CD14-positive monocyte (primary cell): ENCODE data around the gene LPIN1. TPM values are rescaled to one million over a fixed set of nuclear protein-coding genes. Genes with fewer than 3 reads are reported as not detected.
"Not testable (repeated sequence)": the region's sequence is repeated elsewhere in the genome, so short reads cannot be mapped to it uniquely, and the experiment has no call there.

Experiments
- DNase-seq, 3 donors: peaks; one replicate each; pipeline ENCODE4 v3.0.0-alpha.2; 2011 to 2022
- H2AFZ ChIP-seq: 2 replicates; pipeline ENCODE4 v1.6.0; 2012; ENCODE audit warnings: mild to moderate bottlenecking, low read depth, low read length, inconsistent platforms; ENCODE audit not compliant: insufficient read depth, poor library complexity, severe bottlenecking
- H3K27ac ChIP-seq, 2 donors: 1 replicate in 1 of 2; 2 replicates in 1 of 2; pipeline ENCODE4 v1.5.1; 2012 to 2013; ENCODE audit warnings: low read length in 2 of 2, control low read depth in 1 of 2, inconsistent platforms in 1 of 2, low read depth in 1 of 2, mild to moderate bottlenecking in 1 of 2
- H3K27me3 ChIP-seq, 2 donors: one replicate each; pipeline versions ENCODE4 v1.6.0 to v1.6.1; 2011 to 2013; ENCODE audit warnings: low read length in 2 of 2; ENCODE audit not compliant: control insufficient read depth in 2 of 2, insufficient read depth in 2 of 2
- H3K36me3 ChIP-seq, 2 donors: replicated peaks in 1 of 2; 1 replicate in 1 of 2; 2 replicates in 1 of 2; pipeline versions ENCODE4 v1.5.1 to v1.6.1; 2012 to 2013; ENCODE audit warnings: low read length in 2 of 2, control low read depth in 1 of 2, inconsistent platforms in 1 of 2, mild to moderate bottlenecking in 1 of 2; ENCODE audit not compliant: insufficient read depth in 2 of 2, control insufficient read depth in 1 of 2
- H3K4me1 ChIP-seq, 2 donors: 1 replicate in 1 of 2; 2 replicates in 1 of 2; pipeline versions ENCODE4 v1.5.1 to v1.6.1; 2012 to 2013; ENCODE audit warnings: low read length in 2 of 2, control low read depth in 1 of 2, inconsistent platforms in 1 of 2, mild to moderate bottlenecking in 1 of 2, moderate library complexity in 1 of 2; ENCODE audit not compliant: insufficient read depth in 2 of 2, control insufficient read depth in 1 of 2
- H3K4me2 ChIP-seq: replicated peaks from 2 replicates; pipeline ENCODE3; 2012; ENCODE audit warnings: low read length, moderate library complexity, mild to moderate bottlenecking; ENCODE audit not compliant: poor library complexity, severe bottlenecking; ENCODE audit errors: extremely low read depth
- H3K4me3 ChIP-seq, 3 experiments: fragments of 200-600 bp in 1 of 3; sonication (generic) in 1 of 3; replicated peaks in 1 of 3; 1 replicate in 2 of 3; 2 replicates in 1 of 3; pipeline ENCODE4 v1.5.1; 2011 to 2013; ENCODE audit warnings: low read length in 3 of 3, mild to moderate bottlenecking in 3 of 3, control low read depth in 2 of 3, low read depth in 2 of 3, inconsistent platforms in 1 of 3, moderate library complexity in 1 of 3
- H3K79me2 ChIP-seq: 2 replicates; pipeline ENCODE4 v1.6.0; 2012; ENCODE audit warnings: mild to moderate bottlenecking, control low read depth, inconsistent platforms, low read length, moderate library complexity; ENCODE audit not compliant: insufficient read depth
- H3K9ac ChIP-seq: 2 replicates; pipeline ENCODE4 v1.6.0; 2017; ENCODE audit warnings: low read length, mild to moderate bottlenecking; ENCODE audit not compliant: insufficient read depth, poor library complexity, severe bottlenecking
- H3K9me3 ChIP-seq, 2 donors: replicated peaks in 1 of 2; 1 replicate in 1 of 2; 2 replicates in 1 of 2; pipeline versions ENCODE4 v1.5.1 to v1.6.1; 2012 to 2013; ENCODE audit warnings: low read length in 2 of 2, control low read depth in 1 of 2; ENCODE audit not compliant: control insufficient read depth in 1 of 2, insufficient read depth in 1 of 2
- H4K20me1 ChIP-seq: 2 replicates; pipeline ENCODE4 v1.6.0; 2012; ENCODE audit warnings: mild to moderate bottlenecking, low read length, control low read depth, moderate library complexity; ENCODE audit not compliant: insufficient read depth
- H3K27ac Mint-ChIP-seq, 7 donors: one replicate each; pipeline ENCODE4 v1.8.0; 2020; ENCODE audit warnings: mild to moderate bottlenecking in 7 of 7, mixed read lengths in 7 of 7, moderate library complexity in 6 of 7, inconsistent platforms in 2 of 7
- H3K27me3 Mint-ChIP-seq, 3 donors: one replicate each; pipeline ENCODE4 v1.8.0; 2021 to 2022; ENCODE audit warnings: low read depth in 3 of 3, mild to moderate bottlenecking in 3 of 3, mixed read lengths in 3 of 3, moderate library complexity in 3 of 3, inconsistent platforms in 1 of 3
- H3K36me3 Mint-ChIP-seq, 2 donors: one replicate each; pipeline ENCODE4 v1.8.0; 2020; ENCODE audit warnings: mixed read lengths in 2 of 2, inconsistent platforms in 1 of 2, mild to moderate bottlenecking in 1 of 2
- H3K4me1 Mint-ChIP-seq: one replicate; pipeline ENCODE4 v1.8.0; 2020; ENCODE audit warnings: mild to moderate bottlenecking, mixed read lengths
- H3K4me3 Mint-ChIP-seq, 2 donors: one replicate each; pipeline ENCODE4 v1.8.0; 2020; ENCODE audit warnings: mild to moderate bottlenecking in 2 of 2, mixed read lengths in 2 of 2, moderate library complexity in 1 of 2
- H3K9me3 Mint-ChIP-seq, 7 donors: one replicate each; pipeline ENCODE4 v1.8.0; 2020 to 2022; ENCODE audit warnings: mixed read lengths in 7 of 7, mild to moderate bottlenecking in 6 of 7, moderate library complexity in 6 of 7, inconsistent platforms in 2 of 7
- CTCF ChIP-seq: fragments of 200-600 bp; IDR thresholded peaks from one replicate; pipeline ENCODE4 v1.8.0; 2022; ENCODE audit warnings: antibody characterized with exemption, mild to moderate bottlenecking
- WGBS: methylation state at CpG from one replicate; pipeline ENCODE4 v1.1.5; 2013; ENCODE audit warnings: missing lambda C conversion rate; ENCODE audit not compliant: insufficient coverage; 5-methylcytosine and 5-hydroxymethylcytosine counted together
- intact Hi-C, 2 donors: fragments of 100-400 bp; cut with micrococcal nuclease; formaldehyde crosslinking; loops; one replicate each; pipeline versions ENCODE4 v1.15.0 to v1.15.1; 2023
- polyA plus RNA-seq, 3 donors: library from polyadenylated mRNA; depleted of rRNA in 1 of 3; unstranded in 2 of 3; stranded (reverse) in 1 of 3; fragments of 300-500 nt in 2 of 3; fragments of >200 nt in 1 of 3; fragmentation: Illumina TruSeq in 2 of 3; gene quantifications; 1 replicate in 2 of 3; 2 replicates in 1 of 3; pipeline ENCODE4 v1.2.3, GENCODE V29; 2012 to 2021

Gene LPIN1
- polyA plus RNA-seq, 3 donors = 1.8 to 17.6 (median 2.7) TPM

- no peak for DNase-seq
- Histone ChIP-seq H2AFZ (no peak overlapping the region), H3K27me3 (peaks cover 11 to 18% of the 10 kb centered on the region in 2 donors)
Observed at GRCh38 chr2:11842336-11842735, 95.9 kb downstream of the LPIN1 start.

GRCh38 chr2:11844798-11845197 lies 98.4 kb downstream of the LPIN1 start:
- H3K36me3 ChIP-seq, H3K36me3 Mint-ChIP-seq, H3K27ac ChIP-seq, H3K27me3 ChIP-seq, H3K4me1 Mint-ChIP-seq, H2AFZ ChIP-seq, H3K27ac Mint-ChIP-seq, intact Hi-C loops, H3K9ac ChIP-seq, DNase-seq, H3K79me2 ChIP-seq, H3K4me3 Mint-ChIP-seq, H4K20me1 ChIP-seq, H3K4me3 ChIP-seq, H3K4me1 ChIP-seq, H3K4me2 ChIP-seq: not testable (repeated sequence)
- H3K9me3 ChIP-seq = peaks cover 14 to 19% of the 10 kb centered on the region in 2 donors
- Mint-ChIP-seq H3K27me3 (peaks cover 5 to 14% (median 11%) of the 10 kb centered on the region in 3 donors), H3K9me3 (peaks cover 8 to 25% (median 15%) of the 10 kb centered on the region in 7 donors)
- WGBS = no CpG with 5 or more reads among the region's 1 CpG

More at GRCh38 chr2:11842336-11842735, 95.9 kb downstream of the LPIN1 start:
- Mint-ChIP-seq H3K4me3 (no peak overlapping the region), H3K27me3 (peaks cover 14 to 22% (median 18%) of the 10 kb centered on the region in 3 donors), H3K9me3 (peaks cover 0 to 7% (median 3%) of the 10 kb centered on the region in 7 donors), H3K4me1 (peaks cover 1% of the 10 kb centered on the region), H3K27ac (no peak overlapping the region), H3K36me3 (no peaks in the 10 kb centered on the region)
- Histone ChIP-seq H3K4me1 (no peaks in the 10 kb centered on the region), H3K36me3 (no peaks in the 10 kb centered on the region), H3K4me3 (no peak overlapping the region), H3K27ac (no peak overlapping the region), H3K9me3 (peaks cover under 1 to 1% of the 10 kb centered on the region in 2 donors), H3K9ac (no peak overlapping the region), H3K4me2 (no peak overlapping the region), H4K20me1 (no peaks in the 10 kb centered on the region), H3K79me2 (no peaks in the 10 kb centered on the region)
- 67% methylated on average over 1 of the region's 2 CpGs for WGBS
- TF ChIP-seq CTCF = no peak
- intact Hi-C loops = no loop called here

- not testable (repeated sequence) for H3K4me2 ChIP-seq, H3K4me3 Mint-ChIP-seq
- WGBS = no CpG with 5 or more reads among the region's 2 CpGs
Observed at GRCh38 chr2:11847935-11848334, 101.5 kb downstream of the LPIN1 start.

More at GRCh38 chr2:11847935-11848334, 101.5 kb downstream of the LPIN1 start:
- peaks cover 7 to 15% (median 12%) of the 10 kb centered on the region in 3 donors for H3K27me3 Mint-ChIP-seq
- H3K27me3 ChIP-seq, intact Hi-C loops, H3K9ac ChIP-seq, H3K27ac ChIP-seq, H4K20me1 ChIP-seq, H3K27ac Mint-ChIP-seq, H3K4me3 ChIP-seq, H3K36me3 Mint-ChIP-seq, H3K4me1 ChIP-seq, DNase-seq, H2AFZ ChIP-seq, H3K36me3 ChIP-seq, H3K79me2 ChIP-seq: not testable (repeated sequence)
- H3K9me3 Mint-ChIP-seq = peaks cover 8 to 25% (median 15%) of the 10 kb centered on the region in 7 donors
- peaks cover 14 to 19% of the 10 kb centered on the region in 2 donors for H3K9me3 ChIP-seq
- peaks cover 19% of the 10 kb centered on the region for H3K4me1 Mint-ChIP-seq
